Liver (tissue), 9 donors: Measurements from ENCODE around the gene SKI. TPM values are rescaled to one million over a fixed set of nuclear protein-coding genes. Genes with fewer than 3 reads are reported as not detected.

Experiments
- DNase-seq: peaks from one replicate; pipeline ENCODE4 v3.0.0-alpha.2; 2017; ENCODE audit warnings: low spot score
- H3K27ac ChIP-seq, 2 donors: one replicate each; pipeline ENCODE4 v1.7.0; 2013; ENCODE audit warnings: inconsistent platforms in 2 of 2, low read length in 2 of 2, control low read depth in 1 of 2, low read depth in 1 of 2, mild to moderate bottlenecking in 1 of 2
- H3K27me3 ChIP-seq, 4 donors: one replicate each; pipeline versions ENCODE4 v1.6.1 to v1.7.0; 2013; ENCODE audit warnings: low read length in 3 of 4, inconsistent platforms in 1 of 4, mild to moderate bottlenecking in 1 of 4, moderate library complexity in 1 of 4; ENCODE audit not compliant: control insufficient read depth in 4 of 4, insufficient read depth in 4 of 4
- H3K36me3 ChIP-seq, 4 donors: one replicate each; pipeline versions ENCODE4 v1.6.1 to v1.7.0; 2013; ENCODE audit warnings: low read length in 3 of 4, mild to moderate bottlenecking in 3 of 4, low read depth in 1 of 4, moderate library complexity in 1 of 4; ENCODE audit not compliant: control insufficient read depth in 4 of 4, insufficient read depth in 3 of 4
- H3K4me1 ChIP-seq, 4 donors: one replicate each; pipeline versions ENCODE4 v1.6.1 to v1.7.0; 2013; ENCODE audit warnings: low read length in 3 of 4, mild to moderate bottlenecking in 3 of 4, moderate library complexity in 1 of 4; ENCODE audit not compliant: control insufficient read depth in 4 of 4, insufficient read depth in 4 of 4
- H3K4me3 ChIP-seq, 3 donors: one replicate each; pipeline versions ENCODE4 v1.6.1 to v1.7.0; 2013; ENCODE audit warnings: low read length in 3 of 3, control low read depth in 1 of 3, low read depth in 1 of 3, mild to moderate bottlenecking in 1 of 3
- H3K9ac ChIP-seq, 2 donors: one replicate each; pipeline ENCODE4 v1.7.0; 2013; ENCODE audit warnings: low read length in 2 of 2, mild to moderate bottlenecking in 2 of 2, moderate library complexity in 2 of 2, control low read depth in 1 of 2, low read depth in 1 of 2
- H3K9me3 ChIP-seq, 4 donors: one replicate each; pipeline versions ENCODE4 v1.6.1 to v1.7.0; 2013; ENCODE audit warnings: low read length in 3 of 4; ENCODE audit not compliant: control insufficient read depth in 4 of 4
- CTCF ChIP-seq: fragments of 150-350 bp; IDR thresholded peaks from 2 replicates; pipeline ENCODE4 v1.5.1; 2017; ENCODE audit warnings: improper control_type of control experiment, low read depth, low read length; ENCODE audit not compliant: missing input control
- EGR1 ChIP-seq, 2 donors: IDR thresholded peaks; 2 replicates each; pipeline ENCODE4 v1.6.1; 2016 to 2018; ENCODE audit warnings: antibody characterized with exemption in 2 of 2, low read depth in 2 of 2
- FOXA1 ChIP-seq: IDR thresholded peaks from 2 replicates; pipeline ENCODE4 v1.6.1; 2016; ENCODE audit warnings: antibody characterized with exemption
- FOXA2 ChIP-seq: IDR thresholded peaks from 2 replicates; pipeline ENCODE4 v1.6.1; 2016; ENCODE audit warnings: antibody characterized with exemption
- GABPA ChIP-seq, 2 donors: IDR thresholded peaks in 1 of 2; conservative IDR thresholded peaks in 1 of 2; 2 replicates each; pipeline ENCODE4 v1.6.1; 2016; ENCODE audit warnings: antibody characterized with exemption in 2 of 2, mild to moderate bottlenecking in 1 of 2, moderate library complexity in 1 of 2
- JUND ChIP-seq, 2 donors: IDR thresholded peaks; 2 replicates each; pipeline ENCODE4 v1.6.1; 2016; ENCODE audit warnings: antibody characterized with exemption in 2 of 2
- NR2F2 ChIP-seq: IDR thresholded peaks from 2 replicates; pipeline ENCODE4 v1.6.1; 2016; ENCODE audit warnings: antibody characterized with exemption
- RXRA ChIP-seq, 2 donors: IDR thresholded peaks; 2 replicates each; pipeline ENCODE4 v1.6.1; 2017 to 2018; ENCODE audit warnings: antibody characterized with exemption in 2 of 2, mild to moderate bottlenecking in 1 of 2
- SP1 ChIP-seq: IDR thresholded peaks from 2 replicates; pipeline ENCODE4 v1.6.1; 2018; ENCODE audit warnings: antibody characterized with exemption, mild to moderate bottlenecking
- YY1 ChIP-seq: IDR thresholded peaks from 2 replicates; pipeline ENCODE4 v1.6.1; 2016; ENCODE audit warnings: antibody characterized with exemption, mild to moderate bottlenecking
- WGBS: extraction: QIAGEN DNeasy Blood & Tissue Kit; methylation state at CpG from one replicate; pipeline ENCODE4 v1.1.7; 2013; 5-methylcytosine and 5-hydroxymethylcytosine counted together
- polyA plus RNA-seq, 2 donors: library from polyadenylated mRNA; stranded (reverse) in 1 of 2; unstranded in 1 of 2; fragments of 200-250 nt in 1 of 2; fragments of >200 nt in 1 of 2; fragmentation: Nextera tagmentation in 1 of 2; extraction: Ambion mirVana in 1 of 2; gene quantifications; one replicate each; pipeline versions ENCODE4 v1.2.1 to v1.2.3, GENCODE V29; 2013 to 2015
- total RNA-seq, 2 donors: library from RNA; depleted of rRNA; stranded (reverse); fragments of >200 nt; gene quantifications; one replicate each; pipeline ENCODE4 v1.2.3, GENCODE V29; 2014
- TF ChIP-seq, protein P1 (sequence below): IDR thresholded peaks from 2 replicates; pipeline ENCODE4 v1.6.1; 2016; ENCODE audit warnings: antibody characterized with exemption
- TF ChIP-seq, protein P2 (sequence below): IDR thresholded peaks from 2 replicates; pipeline ENCODE4 v1.6.1; 2016; ENCODE audit warnings: antibody characterized with exemption
- donor health status: healthy.
- donor health status: healthy.
- donor health status: healthy.
- donor health status: healthy.
- donor health status: healthy.

The SKI gene
- total and polyA plus RNA-seq, 4 donors, result 3.2 to 21.3 (median 19.5) TPM

DNA sequence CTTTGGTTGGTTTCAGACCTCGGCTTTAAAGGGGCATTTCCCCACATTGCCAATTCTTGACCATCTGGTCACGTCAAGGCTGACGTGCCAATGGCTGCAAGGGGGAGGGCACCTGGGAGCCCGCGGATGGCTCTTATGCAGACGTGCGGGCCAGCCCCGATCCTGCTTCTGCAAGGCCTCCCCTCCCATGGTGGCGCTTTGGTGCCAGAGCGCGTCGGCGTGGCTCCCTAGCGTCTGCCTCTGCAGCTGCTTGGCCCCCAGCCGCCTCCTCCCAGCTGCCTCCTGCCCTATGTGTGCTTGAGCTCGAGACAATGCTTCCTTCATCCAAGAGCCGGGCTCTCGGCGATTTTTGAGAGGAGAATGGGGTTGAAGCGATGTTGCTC is 29.1 kb downstream of the SKI start:
- Histone ChIP-seq H3K9ac (no peak overlapping the region), H3K9me3 (peaks cover 0 to 3% (median 0%) of the 10 kb centered on the region in 4 donors), H3K36me3 (no peaks in the 10 kb centered on the region), H3K27ac (peak overlapping the region in 1 of 2 donors; percentile 39), H3K4me1 (peaks cover under 1 to 34% (median 15%) of the 10 kb centered on the region in 4 donors), H3K27me3 (no peaks in the 10 kb centered on the region), H3K4me3 (no peak overlapping the region)
- WGBS, result 91% methylated on average over 20 of the region's 20 CpGs
- DNase-seq, result no peak
- TF ChIP-seq SP1 (no peak), FOXA2 (no peak), FOXA1 (no peak), RXRA (IDR thresholded peaks at IDR 0.05) (no peak), GABPA (IDR thresholded peaks at IDR 0.05 in 1 of 2, conservative IDR thresholded peaks at IDR 0.05 in 1 of 2) (no peak), EGR1 (IDR thresholded peaks at IDR 0.05; ENCODE audit: low read depth in 2 of 2) (no peak), YY1 (no peak), JUND (IDR thresholded peaks at IDR 0.05) (no peak), CTCF (no peak), NR2F2 (no peak)
- TF ChIP-seq, protein P1, sequence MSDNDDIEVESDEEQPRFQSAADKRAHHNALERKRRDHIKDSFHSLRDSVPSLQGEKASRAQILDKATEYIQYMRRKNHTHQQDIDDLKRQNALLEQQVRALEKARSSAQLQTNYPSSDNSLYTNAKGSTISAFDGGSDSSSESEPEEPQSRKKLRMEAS, result no peak
- TF ChIP-seq, protein P2, sequence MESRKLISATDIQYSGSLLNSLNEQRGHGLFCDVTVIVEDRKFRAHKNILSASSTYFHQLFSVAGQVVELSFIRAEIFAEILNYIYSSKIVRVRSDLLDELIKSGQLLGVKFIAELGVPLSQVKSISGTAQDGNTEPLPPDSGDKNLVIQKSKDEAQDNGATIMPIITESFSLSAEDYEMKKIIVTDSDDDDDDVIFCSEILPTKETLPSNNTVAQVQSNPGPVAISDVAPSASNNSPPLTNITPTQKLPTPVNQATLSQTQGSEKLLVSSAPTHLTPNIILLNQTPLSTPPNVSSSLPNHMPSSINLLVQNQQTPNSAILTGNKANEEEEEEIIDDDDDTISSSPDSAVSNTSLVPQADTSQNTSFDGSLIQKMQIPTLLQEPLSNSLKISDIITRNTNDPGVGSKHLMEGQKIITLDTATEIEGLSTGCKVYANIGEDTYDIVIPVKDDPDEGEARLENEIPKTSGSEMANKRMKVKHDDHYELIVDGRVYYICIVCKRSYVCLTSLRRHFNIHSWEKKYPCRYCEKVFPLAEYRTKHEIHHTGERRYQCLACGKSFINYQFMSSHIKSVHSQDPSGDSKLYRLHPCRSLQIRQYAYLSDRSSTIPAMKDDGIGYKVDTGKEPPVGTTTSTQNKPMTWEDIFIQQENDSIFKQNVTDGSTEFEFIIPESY, result no peak

GRCh38 chr1:2258122-2258681 is 30.1 kb downstream of the SKI start:
- no peak overlapping the region for H3K9ac ChIP-seq
- H3K27ac ChIP-seq, result peak overlapping the region in 1 of 2 donors; percentile 9
- TF ChIP-seq NR2F2 (no peak), RXRA (IDR thresholded peaks at IDR 0.05) (no peak)
- TF ChIP-seq, protein P1, result no peak
- peaks cover 0 to 3% (median 0%) of the 10 kb centered on the region in 4 donors for H3K9me3 ChIP-seq
- no peak overlapping the region for H3K4me3 ChIP-seq
- H3K27me3 ChIP-seq, result no peaks in the 10 kb centered on the region
- WGBS, result 69% methylated on average over 13 of the region's 13 CpGs
- H3K36me3 ChIP-seq, result no peaks in the 10 kb centered on the region
- DNase-seq, result no peak
- peaks cover 0 to 30% (median 13%) of the 10 kb centered on the region in 4 donors for H3K4me1 ChIP-seq

DNA sequence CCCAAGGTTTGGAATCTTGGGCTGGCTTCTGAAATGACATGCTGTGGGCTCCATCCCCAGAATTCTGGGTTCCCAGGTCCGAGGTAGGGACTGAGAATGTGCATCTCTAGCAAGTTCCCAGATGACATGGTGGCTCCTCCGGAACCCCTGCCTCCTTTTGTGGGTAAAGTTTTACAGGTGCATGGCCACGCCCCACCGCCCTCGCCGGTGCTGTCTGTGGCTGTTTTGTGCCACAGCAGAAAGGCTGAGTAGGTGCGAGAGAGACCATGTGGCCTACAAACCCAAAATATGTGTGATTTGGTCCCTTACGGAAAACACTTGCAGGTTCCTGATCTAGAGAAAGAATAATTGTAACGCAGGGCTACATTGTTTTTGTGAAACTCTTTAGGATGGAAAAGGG is 30.9 kb downstream of the SKI start:
- Histone ChIP-seq H3K4me1 (peaks cover 0 to 27% (median 11%) of the 10 kb centered on the region in 4 donors), H3K27ac (no peak overlapping the region), H3K27me3 (no peaks in the 10 kb centered on the region), H3K4me3 (no peak overlapping the region), H3K9ac (no peak overlapping the region), H3K9me3 (peaks cover 0 to 3% (median 0%) of the 10 kb centered on the region in 4 donors), H3K36me3 (no peaks in the 10 kb centered on the region)
- no peak for DNase-seq
- 90% methylated on average over 9 of the region's 9 CpGs for WGBS
- no peak for TF ChIP-seq FOXA2
